GM10847 (cell line): ENCODE data around the gene EMB.

Source experiments
- POLR2A ChIP-seq: IDR thresholded peaks from 2 replicates; pipeline ENCODE4 v1.6.1; 2011; ENCODE audit not compliant: insufficient read length; ENCODE audit errors: extremely low read depth

The EMB gene

DNA sequence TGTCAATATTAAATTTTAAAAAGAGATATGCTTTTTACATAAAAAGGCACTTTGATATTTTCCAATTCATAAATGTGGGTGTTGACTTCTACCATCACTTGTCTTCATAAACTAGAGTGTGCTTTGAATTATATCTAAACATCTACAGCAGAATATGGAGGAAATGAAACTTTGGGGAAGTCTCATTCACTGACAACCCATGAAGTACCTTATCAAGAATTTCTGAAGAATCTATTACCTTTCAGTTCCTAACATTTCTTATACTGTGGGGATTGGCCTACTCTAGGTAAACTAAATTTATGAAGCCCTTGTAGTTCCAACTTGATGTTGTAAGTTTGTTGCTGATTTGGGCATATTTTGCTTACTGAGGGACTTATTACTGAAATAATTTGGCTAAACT is 81.9 kb downstream of the EMB start:
- TF ChIP-seq POLR2A: no peak

DNA sequence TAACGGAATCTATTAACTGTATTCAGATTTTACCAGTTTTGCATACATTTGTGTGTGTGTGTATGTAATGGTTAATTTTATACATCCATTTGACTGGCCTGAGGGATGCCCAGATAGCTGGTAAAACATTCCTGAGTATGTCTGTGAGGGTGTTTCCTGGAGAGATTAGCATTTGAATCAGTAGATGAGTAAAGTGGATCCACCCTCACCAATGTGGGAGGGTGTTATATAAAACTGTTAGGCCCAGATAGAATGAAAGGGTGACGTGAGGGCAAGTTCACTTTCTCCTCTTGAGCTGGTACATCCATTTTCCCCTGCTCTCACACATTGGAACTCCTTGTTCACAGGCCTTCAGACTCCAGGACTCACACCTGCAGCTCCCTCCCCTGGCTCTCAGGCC is 88.7 kb downstream of the EMB start:
- no peak for TF ChIP-seq POLR2A
